Activated CD4-positive, alpha-beta T cell treated with anti-CD3 and anti-CD28 coated beads, Interleukin-2, amount 10 ng/mL, durations not matched to agents 24 days and 14 days (primary cell): ENCODE data around the gene KLHDC8A. TPM values are rescaled to one million over a fixed set of nuclear protein-coding genes. Genes with fewer than 3 reads are reported as not detected.
A peak's percentile ranks its signal among the peaks of the same experiment; 100 is the strongest.

Source experiments
- DNase-seq: peaks from one replicate; pipeline ENCODE4 v3.0.0; 2022
- H3K27ac Mint-ChIP-seq: one replicate; pipeline ENCODE4 v1.8.0; 2022; ENCODE audit warnings: mild to moderate bottlenecking, mixed read lengths
- H3K27me3 Mint-ChIP-seq: one replicate; pipeline ENCODE4 v1.8.0; 2022; ENCODE audit warnings: mixed read lengths
- H3K36me3 Mint-ChIP-seq: one replicate; pipeline ENCODE4 v1.8.0; 2022; ENCODE audit warnings: low read depth, mild to moderate bottlenecking, mixed read lengths
- H3K4me1 Mint-ChIP-seq: one replicate; pipeline ENCODE4 v1.8.0; 2021; ENCODE audit warnings: mixed read lengths
- H3K4me3 Mint-ChIP-seq: one replicate; pipeline ENCODE4 v1.8.0; 2022; ENCODE audit warnings: mild to moderate bottlenecking, moderate library complexity, mixed read lengths
- H3K9me3 Mint-ChIP-seq: one replicate; pipeline ENCODE4 v1.8.0; 2021; ENCODE audit warnings: mixed read lengths
- intact Hi-C: fragments of 100-400 bp; cut with micrococcal nuclease; formaldehyde crosslinking; loops from one replicate; pipeline ENCODE4 v1.15.1; 2023
- total RNA-seq: library from RNA; stranded (reverse); gene quantifications from 2 replicates; pipeline ENCODE4 v1.2.3, GENCODE V29; 2022

Gene KLHDC8A
- total RNA-seq, 1 donor from 2014 or later = 0.44 TPM

DNA sequence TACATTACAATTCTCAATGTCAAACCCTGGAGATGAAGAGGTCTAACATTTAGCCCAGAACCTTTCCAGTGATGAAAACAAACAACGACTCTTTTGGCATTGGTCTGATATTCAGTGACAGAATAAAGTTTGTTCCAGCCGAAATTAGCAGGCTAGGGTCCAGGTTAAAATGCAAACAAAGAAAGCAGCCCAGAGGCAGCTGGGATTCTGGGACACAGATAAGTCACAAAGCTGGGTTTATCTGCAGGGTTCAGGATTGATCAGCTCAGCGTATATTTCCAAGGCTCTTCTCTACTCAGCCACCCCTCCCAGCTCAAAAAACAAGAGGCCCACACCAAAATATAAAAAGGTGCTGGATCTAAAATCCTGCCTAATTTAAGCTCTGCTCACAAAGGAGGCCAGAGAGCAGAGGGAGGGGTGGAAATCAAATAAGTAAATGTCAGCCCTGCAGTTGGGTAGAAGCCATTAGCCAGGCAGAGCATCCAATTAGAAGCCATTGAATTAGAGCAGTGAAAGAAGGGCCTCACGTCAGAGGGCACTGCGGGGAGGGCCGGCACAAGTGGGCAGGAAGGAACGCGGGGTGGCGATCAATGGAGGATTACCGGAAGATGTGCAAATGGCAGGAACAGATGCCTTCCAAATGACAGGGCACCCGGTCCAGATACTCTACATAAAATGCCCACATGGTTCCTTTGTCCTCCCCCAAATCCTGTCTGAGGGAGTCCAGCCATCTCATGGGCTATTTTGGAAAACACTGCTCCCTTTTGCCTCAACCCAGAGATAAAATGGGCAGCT is 3.2 kb upstream of the KLHDC8A start:
- H3K9me3 Mint-ChIP-seq = no peaks in the 10 kb centered on the region
- intact Hi-C loops = no loop called here
- peaks cover 35% of the 10 kb centered on the region for H3K27me3 Mint-ChIP-seq
- no peak for DNase-seq
- H3K4me3 Mint-ChIP-seq = no peak overlapping the region
- no peak overlapping the region for H3K27ac Mint-ChIP-seq
- H3K4me1 Mint-ChIP-seq = no peaks in the 10 kb centered on the region
- no peaks in the 10 kb centered on the region for H3K36me3 Mint-ChIP-seq

DNA sequence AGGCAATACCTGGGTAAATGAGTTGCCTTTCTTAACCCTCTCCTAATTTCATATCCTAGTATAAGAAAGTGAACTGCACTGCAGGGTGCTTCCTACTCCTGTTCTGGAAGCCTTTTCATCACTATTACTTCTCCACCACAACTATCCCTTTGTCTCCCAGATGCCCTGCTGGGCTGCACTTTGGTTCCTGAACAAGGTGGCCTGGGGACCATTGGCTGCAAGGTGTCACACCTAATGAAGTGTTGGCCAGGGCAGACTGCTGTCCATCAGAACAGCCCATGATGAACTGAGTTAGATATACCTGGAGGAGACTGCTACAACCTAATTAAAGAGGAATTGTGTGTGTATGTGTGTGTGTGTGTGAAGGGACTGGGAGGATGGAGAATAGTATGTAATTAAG is 1.9 kb upstream of the KLHDC8A start:
- DNase-seq = no peak
- Mint-ChIP-seq H3K27me3 (peaks cover 36% of the 10 kb centered on the region), H3K4me3 (no peak overlapping the region), H3K9me3 (no peaks in the 10 kb centered on the region), H3K4me1 (no peaks in the 10 kb centered on the region), H3K36me3 (no peaks in the 10 kb centered on the region), H3K27ac (no peak overlapping the region)
- intact Hi-C loops = no loop called here

DNA sequence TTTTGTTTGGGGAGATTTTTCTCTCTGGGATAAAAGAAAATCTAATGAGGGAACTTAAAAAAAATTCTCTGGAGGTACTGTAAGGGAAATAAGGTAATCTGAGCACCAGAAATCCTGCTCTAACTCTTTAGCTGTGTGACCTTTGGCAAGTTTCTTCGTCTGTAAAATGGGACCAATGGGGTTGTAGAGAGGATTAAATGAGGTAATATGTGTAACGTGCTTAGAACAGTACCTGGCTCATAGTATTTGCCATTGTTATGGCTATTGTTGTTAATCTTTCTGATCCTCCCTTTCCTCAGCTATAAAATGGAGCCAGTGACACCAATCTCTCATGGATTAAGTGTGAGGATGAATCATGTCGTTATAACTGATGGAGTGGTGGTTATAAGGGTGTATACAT is 845 bp upstream of the KLHDC8A start:
- H3K9me3 Mint-ChIP-seq = no peaks in the 10 kb centered on the region
- H3K4me1 Mint-ChIP-seq = no peaks in the 10 kb centered on the region
- H3K36me3 Mint-ChIP-seq = no peaks in the 10 kb centered on the region
- peaks cover 34% of the 10 kb centered on the region for H3K27me3 Mint-ChIP-seq
- no peak overlapping the region for H3K27ac Mint-ChIP-seq
- H3K4me3 Mint-ChIP-seq = no peak overlapping the region
- DNase-seq = no peak
- intact Hi-C loops = no loop called here

DNA sequence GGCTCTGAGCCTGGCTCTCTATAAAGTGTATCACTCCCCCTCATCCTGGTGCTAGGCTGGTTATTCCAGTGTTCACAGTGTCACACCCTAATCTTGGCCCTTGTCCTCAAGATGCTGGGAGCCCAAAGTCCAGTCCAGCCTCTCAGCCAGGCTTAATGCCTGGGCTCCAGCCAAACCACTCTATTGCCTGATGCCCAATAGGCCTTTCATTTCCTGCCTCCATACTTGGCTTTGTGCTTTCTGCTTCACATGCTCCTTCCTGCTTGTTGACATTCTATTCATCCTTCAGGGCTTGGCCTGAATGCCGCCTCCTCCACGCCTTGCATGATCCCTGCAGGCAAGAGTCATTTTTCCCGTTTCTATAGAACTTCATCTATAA is 1.7 kb downstream of the KLHDC8A start:
- no peak overlapping the region for H3K4me3 Mint-ChIP-seq
- H3K36me3 Mint-ChIP-seq = no peaks in the 10 kb centered on the region
- DNase-seq = no peak
- intact Hi-C loops = loop anchor here (2.0 kb wide), 1 partner anchor 170 kb away; no protein-coding TSS in a partner anchor
- H3K4me1 Mint-ChIP-seq = no peaks in the 10 kb centered on the region
- H3K9me3 Mint-ChIP-seq = no peaks in the 10 kb centered on the region
- H3K27me3 Mint-ChIP-seq = peaks cover 25% of the 10 kb centered on the region
- H3K27ac Mint-ChIP-seq = no peak overlapping the region

DNA sequence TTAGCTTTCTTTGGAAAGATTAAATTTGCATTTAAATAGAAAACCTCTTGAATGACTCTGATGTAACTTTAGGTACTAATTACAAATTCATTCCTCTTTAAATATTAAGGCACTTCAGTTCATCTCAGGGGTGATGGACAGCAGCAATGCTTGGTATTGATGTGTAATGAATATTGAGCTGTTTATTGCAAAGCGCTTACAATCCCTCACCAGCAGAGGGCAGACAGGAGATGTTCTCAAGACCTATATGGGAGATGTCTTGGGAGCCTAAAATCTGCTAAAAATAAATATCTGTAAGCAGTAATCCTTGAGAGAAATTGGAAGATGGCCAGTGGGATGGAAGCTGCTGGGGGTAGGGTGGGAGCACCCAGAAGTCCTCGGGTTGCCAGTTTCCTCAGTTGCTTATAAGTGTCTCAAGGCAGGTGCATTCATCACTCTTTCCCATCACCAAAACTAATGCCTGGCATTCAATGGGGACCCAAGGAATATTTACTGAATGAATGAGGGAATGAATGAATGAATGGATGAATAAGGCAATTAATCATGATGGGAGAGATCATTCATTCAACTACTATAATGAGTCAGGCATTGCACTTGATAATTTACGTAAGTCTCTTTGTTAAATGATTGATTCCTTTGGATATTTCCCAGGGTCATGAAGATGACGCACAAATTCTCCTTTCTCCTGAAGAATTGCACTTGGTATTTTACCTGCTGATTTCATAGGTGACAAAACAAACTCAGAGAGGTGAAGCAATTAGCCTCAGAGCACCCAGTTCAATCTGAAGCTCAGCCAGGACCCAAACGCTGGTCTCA is 2.3 kb downstream of the KLHDC8A start:
- Mint-ChIP-seq H3K27me3 (peaks cover 26% of the 10 kb centered on the region), H3K36me3 (no peaks in the 10 kb centered on the region), H3K4me1 (no peaks in the 10 kb centered on the region), H3K4me3 (no peak overlapping the region), H3K27ac (no peak overlapping the region), H3K9me3 (no peaks in the 10 kb centered on the region)
- intact Hi-C loops = loop anchor here (1.0 to 2.0 kb wide), 2 partner anchors 131 to 170 kb away; no protein-coding TSS in a partner anchor
- DNase-seq = peak; percentile 87

DNA sequence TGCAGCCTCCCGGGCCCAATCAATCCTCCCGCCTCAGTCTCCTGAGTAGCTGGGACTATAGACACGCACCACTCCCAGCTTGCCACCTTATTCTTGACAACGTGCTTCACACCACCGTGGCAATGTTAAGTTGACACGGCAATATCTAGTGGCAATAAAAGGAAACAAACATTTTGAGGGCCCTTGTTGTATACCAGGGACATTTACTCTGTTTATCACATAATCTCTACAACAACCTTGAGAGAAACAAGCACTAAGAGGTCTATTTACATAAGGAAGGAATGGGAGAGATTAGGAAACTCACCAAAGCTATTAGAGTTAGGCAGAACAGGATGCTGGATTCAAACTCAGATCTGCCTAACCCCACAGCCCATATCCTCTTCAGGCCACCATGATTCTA is 3.1 kb downstream of the KLHDC8A start:
- H3K4me3 Mint-ChIP-seq = no peak overlapping the region
- no peaks in the 10 kb centered on the region for H3K36me3 Mint-ChIP-seq
- intact Hi-C loops = loop anchor here (1.0 to 2.0 kb wide), 2 partner anchors 132 to 171 kb away; no protein-coding TSS in a partner anchor
- H3K27me3 Mint-ChIP-seq = peaks cover 28% of the 10 kb centered on the region
- H3K9me3 Mint-ChIP-seq = no peaks in the 10 kb centered on the region
- DNase-seq = no peak
- H3K27ac Mint-ChIP-seq = no peak overlapping the region
- no peaks in the 10 kb centered on the region for H3K4me1 Mint-ChIP-seq

DNA sequence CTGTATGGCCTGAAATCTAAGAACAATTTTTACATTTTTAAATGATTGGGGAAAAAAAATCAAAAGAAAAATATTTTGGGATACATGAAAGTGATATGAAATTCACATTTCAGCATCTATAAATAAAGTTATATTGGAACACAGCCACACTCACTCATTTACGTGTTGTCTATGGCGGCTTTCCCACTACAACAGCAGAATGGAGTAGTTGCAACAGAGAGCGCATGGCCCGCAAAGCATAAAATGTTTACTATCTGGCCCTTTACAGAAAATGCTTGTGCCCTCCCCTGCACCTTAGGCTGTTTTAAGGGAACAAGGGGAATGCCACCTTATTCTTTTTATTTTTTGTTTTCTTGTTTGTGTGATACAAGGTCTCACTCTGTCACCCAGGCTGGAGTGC is 3.5 kb downstream of the KLHDC8A start:
- Mint-ChIP-seq H3K27ac (no peak overlapping the region), H3K9me3 (no peaks in the 10 kb centered on the region), H3K36me3 (no peaks in the 10 kb centered on the region), H3K27me3 (peaks cover 29% of the 10 kb centered on the region), H3K4me3 (no peak overlapping the region), H3K4me1 (no peaks in the 10 kb centered on the region)
- no peak for DNase-seq
- intact Hi-C loops = no loop called here

DNA sequence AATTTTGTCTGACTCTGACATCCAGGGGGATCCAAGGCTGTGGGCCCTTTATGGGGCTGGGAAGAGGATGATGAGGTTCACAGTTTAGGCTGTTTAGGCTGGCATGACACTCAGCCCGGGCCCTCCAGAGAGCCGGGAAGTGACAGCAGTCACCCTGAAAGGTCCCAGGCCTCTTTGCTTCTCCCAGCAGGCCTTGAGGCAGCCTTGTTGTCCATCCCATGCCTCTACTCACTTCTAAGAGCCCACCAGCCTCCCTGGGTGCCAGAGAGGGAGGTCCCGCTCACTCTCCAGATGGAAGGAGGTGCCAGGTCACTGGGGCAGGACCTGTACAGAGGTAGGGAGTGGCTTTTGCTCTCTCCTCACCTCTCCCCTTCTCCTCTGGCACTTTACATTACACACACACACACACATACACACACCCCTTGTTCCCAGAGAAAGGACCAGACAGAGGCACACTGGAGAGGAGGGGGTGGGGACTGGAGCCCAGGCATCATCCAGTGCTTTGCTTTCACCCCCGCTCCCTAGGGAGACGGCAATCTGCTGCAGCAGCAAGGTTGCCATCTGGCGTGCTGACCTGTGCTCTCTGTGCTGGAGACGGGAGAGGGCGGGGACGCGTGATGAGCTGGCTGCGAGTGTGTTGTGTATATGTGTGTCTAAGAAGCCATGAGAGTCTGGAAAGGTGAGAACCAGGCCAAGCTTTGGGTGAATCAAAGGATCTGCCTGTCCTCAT is 4.6 kb downstream of the KLHDC8A start:
- intact Hi-C loops = no loop called here
- H3K27ac Mint-ChIP-seq = no peak overlapping the region
- peaks cover 28% of the 10 kb centered on the region for H3K27me3 Mint-ChIP-seq
- no peaks in the 10 kb centered on the region for H3K9me3 Mint-ChIP-seq
- H3K4me3 Mint-ChIP-seq = no peak overlapping the region
- no peak for DNase-seq
- H3K36me3 Mint-ChIP-seq = no peaks in the 10 kb centered on the region
- no peaks in the 10 kb centered on the region for H3K4me1 Mint-ChIP-seq

DNA sequence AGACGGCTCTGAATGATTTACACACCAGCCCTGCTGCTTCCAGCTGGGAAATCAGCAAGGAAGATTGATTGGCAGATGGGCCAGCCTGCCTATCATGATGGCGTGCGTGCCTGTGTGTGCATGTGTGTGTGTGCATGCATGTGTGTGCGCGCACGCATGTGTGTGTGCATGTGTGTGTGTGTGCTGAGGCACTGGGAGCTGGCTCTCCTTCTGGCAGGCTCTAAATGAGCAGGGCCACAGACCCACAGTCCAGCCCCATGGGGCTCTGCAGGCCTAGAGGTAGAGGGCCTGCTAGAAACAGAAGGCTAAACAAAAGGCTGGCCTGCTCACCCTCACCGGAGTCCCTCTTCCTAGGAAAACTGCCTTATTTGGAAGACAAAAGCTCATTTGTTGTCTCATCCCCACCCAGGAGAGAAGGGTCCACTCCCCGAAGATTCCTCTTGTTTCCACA is 6.0 kb downstream of the KLHDC8A start:
- intact Hi-C loops = no loop called here
- Mint-ChIP-seq H3K4me3 (no peak overlapping the region), H3K27me3 (peaks cover 35% of the 10 kb centered on the region), H3K4me1 (no peaks in the 10 kb centered on the region), H3K36me3 (no peaks in the 10 kb centered on the region), H3K27ac (no peak overlapping the region), H3K9me3 (no peaks in the 10 kb centered on the region)
- no peak for DNase-seq

DNA sequence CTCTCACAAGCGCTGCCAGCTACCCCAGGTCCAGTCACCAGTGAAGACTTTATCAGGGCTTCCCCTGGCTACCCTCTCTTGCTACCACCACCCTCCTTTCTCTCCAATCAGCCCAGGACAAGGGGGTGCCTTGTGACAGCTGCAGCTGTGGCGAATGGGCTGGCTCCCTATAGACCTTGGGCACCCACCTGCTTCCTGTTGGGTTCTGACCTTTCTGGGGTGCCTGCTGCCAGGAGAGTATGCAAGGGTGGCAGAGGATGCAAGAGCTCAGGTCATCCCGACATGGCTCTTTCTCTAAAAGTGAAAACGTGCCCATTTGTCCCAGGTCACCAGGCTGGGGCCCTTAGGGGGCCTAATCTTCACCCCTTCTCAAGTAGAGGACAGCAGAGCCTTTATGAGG is 6.6 kb downstream of the KLHDC8A start:
- no peak for DNase-seq
- H3K9me3 Mint-ChIP-seq = no peaks in the 10 kb centered on the region
- H3K36me3 Mint-ChIP-seq = no peaks in the 10 kb centered on the region
- peaks cover 41% of the 10 kb centered on the region for H3K27me3 Mint-ChIP-seq
- no peak overlapping the region for H3K4me3 Mint-ChIP-seq
- H3K4me1 Mint-ChIP-seq = no peaks in the 10 kb centered on the region
- no peak overlapping the region for H3K27ac Mint-ChIP-seq
- intact Hi-C loops = no loop called here

DNA sequence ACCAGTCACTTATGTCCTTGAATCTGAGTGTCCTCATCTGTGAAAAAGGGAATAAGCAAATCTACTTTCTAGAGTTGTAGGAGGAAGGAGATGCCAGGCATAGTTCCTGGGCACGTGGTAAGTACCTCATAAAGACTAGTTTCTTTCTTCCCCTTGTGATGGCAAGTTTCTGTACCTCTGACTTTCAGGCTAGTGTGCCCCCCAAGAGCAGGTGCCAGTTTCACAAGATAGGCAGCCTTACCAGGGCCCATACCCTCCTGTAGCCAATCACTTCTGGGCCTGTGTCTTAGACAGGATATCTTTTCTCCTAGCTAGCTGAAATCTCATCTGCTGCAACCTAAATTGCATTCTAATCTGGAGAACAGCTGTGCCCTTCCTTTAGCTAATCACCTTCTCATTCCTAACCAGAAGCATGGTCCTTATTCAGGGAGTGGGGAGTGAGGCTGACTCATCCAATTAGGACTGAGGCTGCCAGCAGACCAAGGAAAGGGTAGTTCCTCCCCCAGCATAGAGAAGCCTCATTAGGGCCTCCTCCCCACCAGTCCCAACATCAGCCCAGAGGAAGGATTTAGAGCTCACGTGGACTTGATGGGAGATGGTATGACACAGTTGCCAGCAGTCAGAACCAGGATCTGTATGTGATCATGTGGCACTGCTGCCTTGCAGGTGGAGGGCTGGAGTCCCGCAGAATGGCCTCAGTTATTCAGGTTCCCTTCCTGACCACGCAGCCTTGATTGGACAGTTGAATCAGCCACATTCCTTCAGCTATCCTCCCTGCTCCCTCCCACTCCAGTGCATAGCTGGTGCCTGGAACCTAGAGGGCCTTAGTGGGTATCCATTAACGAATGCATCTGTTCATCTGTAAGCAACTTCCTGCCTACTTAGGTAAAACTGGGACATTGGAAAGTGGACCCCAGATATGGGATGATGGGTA is 7.9 kb downstream of the KLHDC8A start:
- DNase-seq = no peak
- H3K4me1 Mint-ChIP-seq = peaks cover 6% of the 10 kb centered on the region
- no peak overlapping the region for H3K27ac Mint-ChIP-seq
- intact Hi-C loops = loop anchor here (10.0 kb wide), 1 partner anchor 306 kb away; no protein-coding TSS in a partner anchor
- no peaks in the 10 kb centered on the region for H3K36me3 Mint-ChIP-seq
- H3K4me3 Mint-ChIP-seq = no peak overlapping the region
- H3K9me3 Mint-ChIP-seq = no peaks in the 10 kb centered on the region
- H3K27me3 Mint-ChIP-seq = peaks cover 51% of the 10 kb centered on the region

DNA sequence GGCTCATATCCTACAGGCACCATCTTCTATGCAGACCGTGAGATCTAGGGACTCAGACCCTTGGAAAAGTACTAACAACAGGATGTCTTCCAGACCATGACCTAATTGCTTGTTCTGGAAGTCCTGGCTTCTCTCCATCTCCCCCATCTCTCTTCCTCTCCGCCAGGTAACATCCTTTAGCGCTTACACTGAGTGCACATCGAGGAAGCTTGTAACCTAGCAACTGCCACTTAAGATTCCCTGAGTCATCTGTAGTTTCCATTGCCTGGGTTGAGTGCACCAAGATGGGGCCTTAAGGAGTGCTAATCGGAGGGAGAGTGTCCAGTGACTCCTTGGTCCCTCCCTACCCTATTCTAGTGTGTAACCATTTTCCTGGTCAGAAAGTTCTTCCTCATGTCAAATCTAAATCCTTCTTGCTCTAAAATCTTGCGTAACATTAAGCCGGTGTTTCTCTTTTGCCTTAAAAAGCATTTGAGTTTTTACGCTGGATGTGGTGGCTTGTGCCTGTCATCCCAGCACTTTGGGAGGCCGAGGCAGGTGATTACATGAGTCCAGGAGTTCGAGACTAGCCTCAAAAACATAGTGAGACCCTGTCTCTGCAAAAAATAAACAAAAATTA is 9.7 kb downstream of the KLHDC8A start:
- Mint-ChIP-seq H3K4me3 (no peak overlapping the region), H3K36me3 (no peaks in the 10 kb centered on the region), H3K27ac (no peak overlapping the region), H3K9me3 (no peaks in the 10 kb centered on the region), H3K27me3 (peaks cover 61% of the 10 kb centered on the region), H3K4me1 (peaks cover 6% of the 10 kb centered on the region)
- DNase-seq = no peak
- intact Hi-C loops = loop anchor here (10.0 kb wide), 1 partner anchor 308 kb away; no protein-coding TSS in a partner anchor
